Gastrocnemius medialis (tissue), 4 donors: Measurements from ENCODE around the gene EME2. TPM values are rescaled to one million over a fixed set of nuclear protein-coding genes. Genes with fewer than 3 reads are reported as not detected.

Experiments used
- ATAC-seq, 2 donors: fragments of 150-250 bp; one replicate each; pipeline ENCODE4 v1.9.1; 2016
- DNase-seq, 2 donors: peaks; one replicate each; pipeline ENCODE4 v3.0.0-alpha.2; 2019
- H3K27ac ChIP-seq, 4 donors: fragments of 200-600 bp; sonication (generic); 1 replicate in 1 of 4; 2 replicates in 3 of 4; pipeline ENCODE4 v1.5.1; 2016 to 2018; ENCODE audit warnings: mild to moderate bottlenecking in 2 of 4, moderate library complexity in 1 of 4
- H3K27me3 ChIP-seq, 3 donors: fragments of 200-600 bp; sonication (generic) in 2 of 3; 1 replicate in 1 of 3; 2 replicates in 2 of 3; pipeline versions ENCODE4 v1.5.1 to v1.6.0; 2016 to 2019; ENCODE audit warnings: mild to moderate bottlenecking in 1 of 3, moderate library complexity in 1 of 3
- H3K36me3 ChIP-seq, 2 donors: fragments of 200-600 bp; sonication (generic) in 1 of 2; one replicate each; pipeline ENCODE4 v1.5.1; 2017 to 2018
- H3K4me1 ChIP-seq, 2 donors: fragments of 200-600 bp; sonication (generic) in 1 of 2; one replicate each; pipeline ENCODE4 v1.5.1; 2016 to 2017; ENCODE audit warnings: mild to moderate bottlenecking in 2 of 2
- H3K4me3 ChIP-seq, 4 donors: fragments of 200-600 bp; sonication (generic) in 3 of 4; 1 replicate in 1 of 4; 2 replicates in 3 of 4; pipeline ENCODE4 v1.5.1; 2016 to 2019; ENCODE audit warnings: mild to moderate bottlenecking in 2 of 4
- H3K9me3 ChIP-seq, 3 donors: fragments of 200-600 bp; sonication (generic) in 2 of 3; 1 replicate in 1 of 3; 2 replicates in 2 of 3; pipeline ENCODE4 v1.5.1; 2016 to 2019
- POLR2A ChIP-seq, 2 donors: fragments of 450-650 bp; IDR thresholded peaks; one replicate each; pipeline ENCODE4 v1.6.1; 2017; ENCODE audit warnings: antibody characterized with exemption in 2 of 2, mild to moderate bottlenecking in 2 of 2, moderate library complexity in 2 of 2
- in situ Hi-C, 4 donors: fragments of 200-750 bp; cut with MboI; loops; one replicate each; pipeline versions ENCODE4 v1.15.0 to v1.8.0; 2017; ENCODE audit warnings: low sequenced_read_pairs in 4 of 4
- intact Hi-C: fragments of 100-400 bp; cut with DNase I; formaldehyde crosslinking; loops from one replicate; pipeline ENCODE4 v1.15.1; 2023; ENCODE audit warnings: low total_unique reads
- total RNA-seq, 4 donors: library from RNA; depleted of rRNA; stranded (reverse); fragments of >200 nt; gene quantifications; one replicate each; pipeline versions ENCODE4 v1.1.0 to v1.2.3, GENCODE V29; 2016
- TF ChIP-seq, protein P1 (sequence below), 5 experiments: fragments of 450-650 bp in 3 of 5; fragments of 200-600 bp in 2 of 5; sonication (generic) in 2 of 5; IDR thresholded peaks in 4 of 5; conservative IDR thresholded peaks in 1 of 5; 1 replicate in 4 of 5; 2 replicates in 1 of 5; pipeline ENCODE4 v1.5.1; 2016 to 2019; ENCODE audit warnings: antibody characterized with exemption in 5 of 5, mild to moderate bottlenecking in 3 of 5, moderate library complexity in 3 of 5

EME2 gene
- total RNA-seq, 4 donors from 2014 or later, result 2.1 to 9.2 (median 6.2) TPM

GRCh38 chr16:1818204-1818872 is 45.7 kb downstream of the EME2 start:
- intact Hi-C loops, result no loop called here
- no peaks in the 10 kb centered on the region for H3K27me3 ChIP-seq
- no peak overlapping the region for H3K27ac ChIP-seq
- H3K36me3 ChIP-seq, result peaks cover 0 to 57% of the 10 kb centered on the region in 2 donors
- in situ Hi-C loops, result no loop called here
- ATAC-seq (no peak), DNase-seq (no peak)
- H3K9me3 ChIP-seq, result no peaks in the 10 kb centered on the region
- no peak for TF ChIP-seq POLR2A (IDR thresholded peaks at IDR 0.05)
- TF ChIP-seq, protein P1, sequence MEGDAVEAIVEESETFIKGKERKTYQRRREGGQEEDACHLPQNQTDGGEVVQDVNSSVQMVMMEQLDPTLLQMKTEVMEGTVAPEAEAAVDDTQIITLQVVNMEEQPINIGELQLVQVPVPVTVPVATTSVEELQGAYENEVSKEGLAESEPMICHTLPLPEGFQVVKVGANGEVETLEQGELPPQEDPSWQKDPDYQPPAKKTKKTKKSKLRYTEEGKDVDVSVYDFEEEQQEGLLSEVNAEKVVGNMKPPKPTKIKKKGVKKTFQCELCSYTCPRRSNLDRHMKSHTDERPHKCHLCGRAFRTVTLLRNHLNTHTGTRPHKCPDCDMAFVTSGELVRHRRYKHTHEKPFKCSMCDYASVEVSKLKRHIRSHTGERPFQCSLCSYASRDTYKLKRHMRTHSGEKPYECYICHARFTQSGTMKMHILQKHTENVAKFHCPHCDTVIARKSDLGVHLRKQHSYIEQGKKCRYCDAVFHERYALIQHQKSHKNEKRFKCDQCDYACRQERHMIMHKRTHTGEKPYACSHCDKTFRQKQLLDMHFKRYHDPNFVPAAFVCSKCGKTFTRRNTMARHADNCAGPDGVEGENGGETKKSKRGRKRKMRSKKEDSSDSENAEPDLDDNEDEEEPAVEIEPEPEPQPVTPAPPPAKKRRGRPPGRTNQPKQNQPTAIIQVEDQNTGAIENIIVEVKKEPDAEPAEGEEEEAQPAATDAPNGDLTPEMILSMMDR (IDR thresholded peaks at IDR 0.05 in 4 of 5, conservative IDR thresholded peaks at IDR 0.05 in 1 of 5), result no peak
- H3K4me3 ChIP-seq, result no peak overlapping the region
- peaks cover under 1 to 4% of the 10 kb centered on the region in 2 donors for H3K4me1 ChIP-seq

GRCh38 chr16:1818873-1819525 is 46.4 kb downstream of the EME2 start:
- H3K27me3 ChIP-seq, result no peaks in the 10 kb centered on the region
- intact Hi-C loops (no loop called here), in situ Hi-C loops (no loop called here)
- H3K27ac ChIP-seq, result no peak overlapping the region
- peaks cover 0 to 57% of the 10 kb centered on the region in 2 donors for H3K36me3 ChIP-seq
- no peak for TF ChIP-seq POLR2A (IDR thresholded peaks at IDR 0.05)
- TF ChIP-seq, protein P1 (IDR thresholded peaks at IDR 0.05 in 4 of 5, conservative IDR thresholded peaks at IDR 0.05 in 1 of 5), result no peak
- no peak for ATAC-seq
- H3K4me1 ChIP-seq, result peaks cover 7 to 10% of the 10 kb centered on the region in 2 donors
- no peak overlapping the region for H3K4me3 ChIP-seq
- no peak for DNase-seq
- no peaks in the 10 kb centered on the region for H3K9me3 ChIP-seq

- ATAC-seq (no peak), DNase-seq (no peak)
- no peak overlapping the region for H3K4me3 ChIP-seq
- TF ChIP-seq POLR2A (IDR thresholded peaks at IDR 0.05), result no peak
- TF ChIP-seq, protein P1 (IDR thresholded peaks at IDR 0.05 in 4 of 5, conservative IDR thresholded peaks at IDR 0.05 in 1 of 5), result no peak
- in situ Hi-C loops (no loop called here), intact Hi-C loops (no loop called here)
- peaks cover 0 to 57% of the 10 kb centered on the region in 2 donors for H3K36me3 ChIP-seq
- H3K27ac ChIP-seq, result no peak overlapping the region
- no peaks in the 10 kb centered on the region for H3K9me3 ChIP-seq
- H3K27me3 ChIP-seq, result no peaks in the 10 kb centered on the region
- H3K4me1 ChIP-seq, result peaks cover 13 to 16% of the 10 kb centered on the region in 2 donors
Observed at GRCh38 chr16:1819611-1820010, 47.0 kb downstream of the EME2 start.

DNA sequence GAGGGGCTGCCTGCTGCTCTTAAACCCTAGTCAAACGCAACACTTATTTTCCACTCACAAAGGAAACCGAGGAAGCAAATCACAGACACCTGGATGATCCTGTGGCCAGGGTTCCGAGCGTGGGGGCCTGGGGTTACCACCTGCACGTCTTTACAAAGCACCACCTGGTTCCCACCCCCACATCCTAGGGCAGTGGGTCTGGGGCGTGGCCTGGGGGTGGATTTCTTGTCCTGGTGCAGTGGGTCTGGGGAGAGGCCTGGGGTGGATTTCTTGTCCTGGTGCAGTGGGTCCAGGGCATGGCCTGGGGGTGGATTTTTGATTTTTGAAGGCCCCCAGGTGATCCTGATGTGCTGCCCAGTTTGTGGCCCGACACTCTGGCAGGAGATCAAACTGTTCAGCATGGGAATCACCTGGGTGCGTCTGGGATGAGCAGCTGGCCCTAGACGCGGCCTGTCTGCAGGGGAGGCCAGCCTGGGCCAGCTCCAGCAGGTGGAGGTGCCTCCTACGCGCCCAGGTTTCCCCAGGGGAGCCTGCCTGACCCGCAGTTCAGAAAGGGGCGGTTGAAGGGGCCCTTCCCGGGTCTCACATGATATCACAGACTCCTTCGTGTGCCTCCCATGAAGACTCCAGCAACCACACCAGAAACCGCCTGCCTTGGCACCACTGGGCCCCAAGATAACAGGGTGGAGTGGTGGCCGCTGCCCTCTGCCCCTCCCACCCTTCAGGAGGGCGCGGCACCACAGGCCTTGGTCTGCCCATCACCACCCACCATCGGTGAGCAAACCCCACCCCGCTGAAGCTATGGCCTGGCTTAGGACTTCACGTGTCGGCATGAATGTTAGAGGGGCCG is 47.7 kb downstream of the EME2 start:
- no peak overlapping the region for H3K27ac ChIP-seq
- H3K4me1 ChIP-seq, result peaks cover 20 to 23% of the 10 kb centered on the region in 2 donors
- H3K9me3 ChIP-seq, result no peaks in the 10 kb centered on the region
- TF ChIP-seq, protein P1 (IDR thresholded peaks at IDR 0.05 in 4 of 5, conservative IDR thresholded peaks at IDR 0.05 in 1 of 5), result no peak
- no peak for TF ChIP-seq POLR2A (IDR thresholded peaks at IDR 0.05)
- no peaks in the 10 kb centered on the region for H3K27me3 ChIP-seq
- no peak overlapping the region for H3K4me3 ChIP-seq
- DNase-seq (no peak), ATAC-seq (no peak)
- in situ Hi-C loops, result no loop called here
- intact Hi-C loops, result no loop called here
- H3K36me3 ChIP-seq, result peaks cover 0 to 57% of the 10 kb centered on the region in 2 donors
